ENCODE data around the gene CNTNAP2. TPM values are rescaled to one million over a fixed set of nuclear protein-coding genes. Genes with fewer than 3 reads are reported as not detected.

Gene CNTNAP2
- total and polyA plus RNA-seq, 12 donors = 0.07 to 0.77 (median 0.24) TPM

DNA sequence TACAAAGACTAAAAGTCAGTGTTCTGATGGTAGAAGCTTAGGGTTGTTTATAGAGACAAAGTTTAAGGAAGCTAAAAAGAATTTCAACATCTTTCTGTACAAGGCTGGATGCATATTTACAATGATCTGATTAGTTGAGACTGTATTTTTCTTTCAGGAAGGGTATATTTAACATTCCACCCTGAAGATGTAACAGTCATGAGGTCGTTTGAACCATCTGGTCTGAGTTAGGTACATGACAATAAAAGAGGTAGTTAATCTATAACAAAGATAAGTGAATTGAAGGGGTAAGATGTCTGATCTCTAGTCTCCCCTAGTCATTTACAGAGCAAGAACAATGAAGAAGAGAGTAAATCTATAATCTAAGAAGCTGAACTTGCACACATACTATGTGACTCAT is 821.2 kb downstream of the CNTNAP2 start:
- Histone ChIP-seq H3K36me3 (no peaks in the 10 kb centered on the region), H3K4me3 (no peak overlapping the region), H3K9me3 (peaks cover 0 to 20% (median 0%) of the 10 kb centered on the region in 11 donors), H3K4me1 (no peaks in the 10 kb centered on the region), H3K27me3 (no peaks in the 10 kb centered on the region), H3K27ac (no peak overlapping the region)
- no peak for TF ChIP-seq CTCF (IDR thresholded peaks at IDR 0.05)
- intact Hi-C loops (cut with DNase I) = no loop called here
- no peak for ATAC-seq
- no peak for DNase-seq
- WGBS, 2 donors = 20 to 30% methylated on average over 1 of the region's 1 CpG

DNA sequence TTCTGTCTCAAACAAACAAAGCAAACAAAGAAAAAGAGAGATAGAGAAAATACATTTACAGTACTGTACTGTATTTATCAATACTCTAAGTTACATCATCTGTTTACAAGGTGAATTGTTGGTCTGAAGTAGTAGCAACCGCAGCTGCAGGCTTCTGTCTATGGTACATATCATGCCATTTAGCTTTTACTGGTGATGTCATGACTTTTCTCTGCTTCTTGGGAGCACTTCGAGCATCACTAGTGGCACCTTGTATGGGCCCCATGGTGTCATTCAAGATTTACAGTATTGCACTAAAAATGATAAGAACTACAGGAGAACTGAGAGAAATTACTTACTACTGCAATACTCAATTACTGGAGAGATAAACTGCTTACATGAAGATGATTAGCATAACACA is 826.9 kb downstream of the CNTNAP2 start:
- intact Hi-C loops (cut with DNase I) = no loop called here
- DNase-seq (no peak), ATAC-seq (no peak)
- Histone ChIP-seq H3K9me3 (peaks cover 0 to 20% (median 0%) of the 10 kb centered on the region in 11 donors), H3K4me1 (no peaks in the 10 kb centered on the region), H3K27ac (no peak overlapping the region), H3K36me3 (no peaks in the 10 kb centered on the region), H3K4me3 (no peak overlapping the region), H3K27me3 (no peaks in the 10 kb centered on the region)
- no peak for TF ChIP-seq CTCF (IDR thresholded peaks at IDR 0.05)
- WGBS, 2 donors = 72 to 86% methylated on average over 2 of the region's 2 CpGs

DNA sequence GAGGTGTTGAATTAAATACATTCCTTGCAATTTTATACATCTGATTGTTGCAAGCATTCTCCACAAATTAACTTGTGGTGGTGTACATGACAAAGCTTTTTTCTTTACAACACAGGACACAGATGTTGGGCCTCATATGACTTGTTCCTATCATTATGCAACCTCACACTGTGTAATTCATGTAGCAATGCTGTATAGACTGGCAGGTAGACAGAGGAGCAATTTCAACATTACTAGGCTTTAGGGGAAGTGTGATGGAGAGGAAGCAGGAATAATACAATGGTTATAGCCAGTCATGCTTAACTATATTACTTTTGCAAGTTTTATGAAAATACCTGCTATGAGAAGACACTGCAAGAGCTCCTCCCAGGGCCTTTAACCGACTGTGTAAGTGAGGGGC is 832.1 kb downstream of the CNTNAP2 start:
- ATAC-seq = no peak
- no peaks in the 10 kb centered on the region for H3K4me1 ChIP-seq
- 58 to 71% methylated on average over 1 of the region's 1 CpG for WGBS, 2 donors
- no peak overlapping the region for H3K27ac ChIP-seq
- intact Hi-C loops (cut with DNase I) = no loop called here
- DNase-seq = no peak
- H3K36me3 ChIP-seq = no peaks in the 10 kb centered on the region
- no peak for TF ChIP-seq CTCF (IDR thresholded peaks at IDR 0.05)
- H3K9me3 ChIP-seq = peaks cover 0 to 19% (median 0%) of the 10 kb centered on the region in 11 donors
- no peaks in the 10 kb centered on the region for H3K27me3 ChIP-seq
- H3K4me3 ChIP-seq = no peak overlapping the region

DNA sequence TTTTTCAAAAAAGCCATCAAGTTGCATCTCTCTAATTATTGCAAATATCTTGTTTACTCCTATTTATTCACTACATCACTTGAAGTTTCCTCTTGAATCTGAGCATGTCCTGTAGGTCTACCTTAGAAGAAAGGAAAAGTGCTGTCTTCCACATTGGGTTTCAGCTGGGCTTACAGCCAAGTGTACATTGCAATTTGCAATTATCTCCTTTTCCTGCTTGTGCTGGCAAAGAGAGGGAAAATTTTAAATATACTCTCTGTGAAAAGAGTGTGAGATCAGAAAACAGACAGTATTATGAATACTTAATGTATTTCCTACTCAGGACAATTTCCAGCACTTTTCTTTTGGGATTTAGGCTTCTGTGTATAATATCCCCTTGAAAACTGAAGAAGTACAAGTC is 839.7 kb downstream of the CNTNAP2 start:
- Histone ChIP-seq H3K27ac (no peak overlapping the region), H3K27me3 (no peaks in the 10 kb centered on the region), H3K36me3 (no peaks in the 10 kb centered on the region), H3K4me3 (no peak overlapping the region), H3K9me3 (peaks cover 0 to 7% (median 0%) of the 10 kb centered on the region in 11 donors), H3K4me1 (peaks cover 0 to 2% (median 0%) of the 10 kb centered on the region in 9 donors)
- DNase-seq = no peak
- no peak for ATAC-seq
- no peak for TF ChIP-seq CTCF (IDR thresholded peaks at IDR 0.05)
- intact Hi-C loops (cut with DNase I) = no loop called here

All from heart right ventricle (tissue), 16 donors.